DOHH2 (cell line): Measurements from ENCODE around the gene RAF1.

Source experiments
- EZH2phosphoT487 ChIP-seq: fragments of 200-600 bp; sonication (generic); IDR thresholded peaks from 2 replicates; pipeline ENCODE4 v1.6.1; 2017; ENCODE audit warnings: borderline replicate concordance, mild to moderate bottlenecking, antibody characterized with exemption, low read length, moderate library complexity, mixed read lengths
- TF ChIP-seq, protein P1 (sequence below): fragments of 200-600 bp; sonication (generic); IDR thresholded peaks from one replicate; pipeline ENCODE4 v1.5.1; 2014; ENCODE audit warnings: antibody characterized with exemption, mild to moderate bottlenecking, low read depth, low read length; ENCODE audit not compliant: poor library complexity, severe bottlenecking

DNA sequence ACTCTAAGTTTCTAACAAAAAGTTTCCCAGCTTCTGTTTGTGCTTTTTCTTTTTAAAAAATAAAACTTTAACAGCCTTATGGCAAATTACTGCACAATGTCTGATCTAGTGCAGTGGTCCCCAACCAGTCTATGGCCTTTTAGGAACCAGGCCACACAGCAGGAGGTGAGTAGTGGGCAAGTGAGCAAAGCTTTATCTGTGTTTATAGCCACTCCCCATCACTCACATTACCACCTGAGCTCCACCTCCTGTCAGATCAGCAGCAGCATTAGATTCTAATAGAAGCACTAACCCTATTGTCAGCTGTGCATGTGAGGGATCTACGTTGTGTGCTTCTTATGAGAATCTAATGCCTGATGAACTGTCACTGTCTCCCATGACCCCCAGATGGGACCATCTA lies 101.5 kb downstream of the RAF1 start:
- TF ChIP-seq, protein P1, sequence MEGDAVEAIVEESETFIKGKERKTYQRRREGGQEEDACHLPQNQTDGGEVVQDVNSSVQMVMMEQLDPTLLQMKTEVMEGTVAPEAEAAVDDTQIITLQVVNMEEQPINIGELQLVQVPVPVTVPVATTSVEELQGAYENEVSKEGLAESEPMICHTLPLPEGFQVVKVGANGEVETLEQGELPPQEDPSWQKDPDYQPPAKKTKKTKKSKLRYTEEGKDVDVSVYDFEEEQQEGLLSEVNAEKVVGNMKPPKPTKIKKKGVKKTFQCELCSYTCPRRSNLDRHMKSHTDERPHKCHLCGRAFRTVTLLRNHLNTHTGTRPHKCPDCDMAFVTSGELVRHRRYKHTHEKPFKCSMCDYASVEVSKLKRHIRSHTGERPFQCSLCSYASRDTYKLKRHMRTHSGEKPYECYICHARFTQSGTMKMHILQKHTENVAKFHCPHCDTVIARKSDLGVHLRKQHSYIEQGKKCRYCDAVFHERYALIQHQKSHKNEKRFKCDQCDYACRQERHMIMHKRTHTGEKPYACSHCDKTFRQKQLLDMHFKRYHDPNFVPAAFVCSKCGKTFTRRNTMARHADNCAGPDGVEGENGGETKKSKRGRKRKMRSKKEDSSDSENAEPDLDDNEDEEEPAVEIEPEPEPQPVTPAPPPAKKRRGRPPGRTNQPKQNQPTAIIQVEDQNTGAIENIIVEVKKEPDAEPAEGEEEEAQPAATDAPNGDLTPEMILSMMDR, result no peak
- TF ChIP-seq EZH2phosphoT487, result no peak
